Spinal cord (tissue), 10 donors: ENCODE measurements around the gene NYAP1. TPM values are rescaled to one million over a fixed set of nuclear protein-coding genes. Genes with fewer than 3 reads are reported as not detected.
"Not testable (repeated sequence)": the region's sequence is repeated elsewhere in the genome, so short reads cannot be mapped to it uniquely, and the experiment has no call there.

ENCODE experiments used
- DNase-seq, 6 donors: peaks; one replicate each; pipeline versions ENCODE4 v3.0.0 to v3.0.0-alpha.2; 2013 to 2015; ENCODE audit warnings: low spot score in 6 of 6, low read depth in 4 of 6
- H3K27ac ChIP-seq: one replicate; pipeline ENCODE4 v1.5.1; 2013; ENCODE audit warnings: low read depth, low read length, control low read depth
- H3K27me3 ChIP-seq: one replicate; pipeline ENCODE4 v1.6.1; 2013; ENCODE audit warnings: low read length; ENCODE audit not compliant: control insufficient read depth, insufficient read depth
- H3K36me3 ChIP-seq: one replicate; pipeline ENCODE4 v1.6.1; 2013; ENCODE audit warnings: low read length; ENCODE audit not compliant: control insufficient read depth, insufficient read depth
- H3K4me1 ChIP-seq: one replicate; pipeline ENCODE4 v1.6.1; 2013; ENCODE audit warnings: low read length; ENCODE audit not compliant: control insufficient read depth, insufficient read depth
- H3K4me3 ChIP-seq: one replicate; pipeline ENCODE4 v1.5.1; 2013; ENCODE audit warnings: low read depth, low read length, control low read depth
- H3K9me3 ChIP-seq: one replicate; pipeline ENCODE4 v1.6.1; 2013; ENCODE audit warnings: low read length; ENCODE audit not compliant: control insufficient read depth, insufficient read depth
- WGBS: methylation state at CpG from one replicate; pipeline ENCODE4 v1.1.5; 2013; ENCODE audit warnings: missing lambda C conversion rate; ENCODE audit not compliant: insufficient coverage; 5-methylcytosine and 5-hydroxymethylcytosine counted together
- long read RNA-seq, 4 donors: transcript quantifications; one replicate each; lab custom pipeline, GENCODE V29; 2026
- polyA plus RNA-seq, 2 donors: library from polyadenylated mRNA; unstranded; fragments of 120-200 nt; gene quantifications; one replicate each; pipeline ENCODE4 v1.2.1, GENCODE V29; 2013; ENCODE audit not compliant: insufficient read length in 2 of 2
- total RNA-seq, 2 donors: library from RNA; depleted of rRNA in 1 of 2; stranded (reverse); fragments of 120-200 nt in 1 of 2; fragments of >200 nt in 1 of 2; gene quantifications; one replicate each; pipeline versions ENCODE4 v1.2.3 to v1.2.4, GENCODE V29; 2013 to 2014
- donor health status: healthy.

NYAP1 gene
- total RNA-seq (10 to 100 TPM; 12.0 to 12.6 TPM), polyA plus RNA-seq (10 to 100 TPM; 62.2 to 63.4 TPM)
- long read RNA-seq, donor 1, transcript NYAP1-201 (7 exons, 3,581 nt) = major isoform, 6 of 34 reads
- long read RNA-seq, donor 1, partial matches to known transcripts = 24 of 34 reads
- long read RNA-seq, donor 1, other reads (novel, unspliced or antisense) = 0 of 34 reads
- long read RNA-seq, donor 2, partial matches to known transcripts = 19 of 20 reads
- long read RNA-seq, donor 2, other reads (novel, unspliced or antisense) = 0 of 20 reads
- long read RNA-seq, donor 3, partial matches to known transcripts = 31 of 33 reads
- long read RNA-seq, donor 3, other reads (novel, unspliced or antisense) = 0 of 33 reads
- long read RNA-seq, donor 4 = 0 reads

- Histone ChIP-seq H3K36me3 (peaks cover 40% of the 10 kb centered on the region), H3K9me3 (no peaks in the 10 kb centered on the region), H3K4me1 (peaks cover 56% of the 10 kb centered on the region), H3K4me3 (peak within 1 kb of the TSS; percentile 83), H3K27me3 (no peaks in the 10 kb centered on the region), H3K27ac (peak within 1 kb of the TSS; percentile 79)
- 10% methylated on average over 20 of the region's 45 CpGs for WGBS
- peak in 3 of 6 donors; percentile 72 to 95 (median 93) for DNase-seq
Observed at GRCh38 chr7:100483722-100484672, at the start of gene NYAP1. NYAP1 (plus strand) TSS chr7:100483927; CDS start chr7:100485312, 1,385 bp downstream.

GRCh38 chr7:100434297-100435144 is 49.2 kb upstream of the NYAP1 start:
- Histone ChIP-seq H3K27ac (no peak overlapping the region), H3K9me3 (no peaks in the 10 kb centered on the region), H3K4me1 (peaks cover 50% of the 10 kb centered on the region), H3K36me3 (peaks cover 45% of the 10 kb centered on the region), H3K4me3 (no peak overlapping the region), H3K27me3 (no peaks in the 10 kb centered on the region)
- DNase-seq = no peak
- WGBS = 90% methylated on average over 18 of the region's 22 CpGs

- peak overlapping the region; percentile 78 for H3K4me3 ChIP-seq
- H3K9me3 ChIP-seq = no peaks in the 10 kb centered on the region
- H3K27ac ChIP-seq = peak overlapping the region; percentile 87
- H3K27me3 ChIP-seq = no peaks in the 10 kb centered on the region
- H3K4me1 ChIP-seq = peaks cover 46% of the 10 kb centered on the region
- DNase-seq = peak in 2 of 6 donors; percentile 25 to 40
- H3K36me3 ChIP-seq = peaks cover 44% of the 10 kb centered on the region
- 2% methylated on average over 81 of the region's 81 CpGs for WGBS
Observed at GRCh38 chr7:100435401-100436304, 48.1 kb upstream of the NYAP1 start.

GRCh38 chr7:100437150-100438100 is 46.3 kb upstream of the NYAP1 start:
- H3K9me3 ChIP-seq = no peaks in the 10 kb centered on the region
- H3K4me1 ChIP-seq = peaks cover 28% of the 10 kb centered on the region
- no peak overlapping the region for H3K27ac ChIP-seq
- H3K36me3 ChIP-seq = peaks cover 36% of the 10 kb centered on the region
- 97% methylated on average over 16 of the region's 28 CpGs for WGBS
- H3K4me3 ChIP-seq = no peak overlapping the region
- no peak for DNase-seq
- H3K27me3 ChIP-seq = no peaks in the 10 kb centered on the region

- no peaks in the 10 kb centered on the region for H3K27me3 ChIP-seq
- H3K4me3 ChIP-seq = no peak overlapping the region
- no peak overlapping the region for H3K27ac ChIP-seq
- DNase-seq = no peak
- peaks cover 21% of the 10 kb centered on the region for H3K4me1 ChIP-seq
- H3K9me3 ChIP-seq = no peaks in the 10 kb centered on the region
- peaks cover 29% of the 10 kb centered on the region for H3K36me3 ChIP-seq
- WGBS = no CpG with 5 or more reads among the region's 2 CpGs
Observed at GRCh38 chr7:100438172-100438571, 45.6 kb upstream of the NYAP1 start.

- DNase-seq, H3K4me3 ChIP-seq, H3K27ac ChIP-seq, H3K27me3 ChIP-seq, H3K9me3 ChIP-seq: not testable (repeated sequence)
- peaks cover 19% of the 10 kb centered on the region for H3K4me1 ChIP-seq
- WGBS = no CpG with 5 or more reads among the region's 8 CpGs
- peaks cover 24% of the 10 kb centered on the region for H3K36me3 ChIP-seq
Observed at GRCh38 chr7:100438731-100439130, 45.0 kb upstream of the NYAP1 start.

GRCh38 chr7:100439244-100439643 is 44.5 kb upstream of the NYAP1 start:
- DNase-seq, H3K27ac ChIP-seq, H3K9me3 ChIP-seq, H3K27me3 ChIP-seq, H3K4me3 ChIP-seq: not testable (repeated sequence)
- WGBS = 96% methylated on average over 7 of the region's 7 CpGs
- peaks cover 22% of the 10 kb centered on the region for H3K4me1 ChIP-seq
- peaks cover 18% of the 10 kb centered on the region for H3K36me3 ChIP-seq
